ENCODE results near the gene HBB. TPM values are rescaled to one million over a fixed set of nuclear protein-coding genes. Genes with fewer than 3 reads are reported as not detected.

The HBB gene
- 158 TPM for total RNA-seq (2013)
- 100 to 1,000 TPM in 2 of 3 donors, 1 to 10 TPM in 1; 3.0 to 298 (median 278) TPM for polyA plus RNA-seq
- 7.5 and 28.2 TPM in 2 replicates for polyA minus RNA-seq
- 0 to 5.5 (median 0.59) reads per million in 11 experiments for total RNA-seq

GRCh38 chr11:5226732-5227310 lies at the start of gene HBB:
TSS of gene HBB (minus strand) at chr11:5227071. CDS start at chr11:5227021, 50 bp downstream.
- Histone ChIP-seq H3K27me3 (ENCODE audit: control insufficient read depth in 2 of 2, insufficient read depth in 2 of 2, low read length in 2 of 2) (no peaks in the 10 kb centered on the region), H3K79me2 (ENCODE audit: insufficient read depth, low read length) (no peaks in the 10 kb centered on the region), H3K9me3 (replicated peaks in 1 of 2; ENCODE audit: control insufficient read depth in 1 of 2, insufficient read depth in 1 of 2, low read length in 2 of 2) (no peaks in the 10 kb centered on the region), H3K4me3 (replicated peaks in 1 of 3; ENCODE audit: low read depth in 2 of 3, low read length in 3 of 3) (no peak within 1 kb of the TSS), H4K20me1 (ENCODE audit: insufficient read depth, low read length) (no peaks in the 10 kb centered on the region), H3K27ac (ENCODE audit: low read depth in 1 of 2, low read length in 2 of 2) (no peak within 1 kb of the TSS), H3K4me2 (replicated peaks; ENCODE audit: extremely low read depth, low read length, poor library complexity, severe bottlenecking) (no peak within 1 kb of the TSS), H2AFZ (ENCODE audit: insufficient read depth, low read depth, low read length, poor library complexity, severe bottlenecking) (no peak within 1 kb of the TSS), H3K4me1 (ENCODE audit: control insufficient read depth in 1 of 2, insufficient read depth in 2 of 2, low read length in 2 of 2) (no peaks in the 10 kb centered on the region), H3K9ac (ENCODE audit: insufficient read depth, low read length, poor library complexity, severe bottlenecking) (no peak within 1 kb of the TSS), H3K36me3 (replicated peaks in 1 of 2; ENCODE audit: control insufficient read depth in 1 of 2, insufficient read depth in 2 of 2, low read length in 2 of 2) (no peaks in the 10 kb centered on the region)
- Mint-ChIP-seq H3K4me3 (no peak within 1 kb of the TSS), H3K36me3 (no peaks in the 10 kb centered on the region), H3K27ac (no peak within 1 kb of the TSS), H3K4me1 (no peaks in the 10 kb centered on the region), H3K27me3 (ENCODE audit: low read depth in 3 of 3) (peaks cover 0 to under 1% (median 0%) of the 10 kb centered on the region in 3 donors), H3K9me3 (peaks cover 0 to 6% (median 3%) of the 10 kb centered on the region in 7 donors)
- no peak for TF ChIP-seq CTCF (IDR thresholded peaks at IDR 0.05)
- DNase-seq, result no peak
- intact Hi-C loops (cut with micrococcal nuclease), result no loop called here
- 100% methylated on average over 1 of the region's 3 CpGs for WGBS (ENCODE audit: insufficient coverage)

GRCh38 chr11:5275369-5276110 lies 48.7 kb upstream of the HBB start:
- Histone ChIP-seq H3K79me2 (ENCODE audit: insufficient read depth, low read length) (no peaks in the 10 kb centered on the region), H3K27me3 (ENCODE audit: control insufficient read depth in 2 of 2, insufficient read depth in 2 of 2, low read length in 2 of 2) (no peaks in the 10 kb centered on the region), H2AFZ (ENCODE audit: insufficient read depth, low read depth, low read length, poor library complexity, severe bottlenecking) (no peak overlapping the region), H3K4me1 (ENCODE audit: control insufficient read depth in 1 of 2, insufficient read depth in 2 of 2, low read length in 2 of 2) (peaks cover 0 to 1% of the 10 kb centered on the region in 2 donors), H3K27ac (ENCODE audit: low read depth in 1 of 2, low read length in 2 of 2) (no peak overlapping the region), H4K20me1 (ENCODE audit: insufficient read depth, low read length) (no peaks in the 10 kb centered on the region), H3K9ac (ENCODE audit: insufficient read depth, low read length, poor library complexity, severe bottlenecking) (no peak overlapping the region), H3K4me2 (replicated peaks; ENCODE audit: extremely low read depth, low read length, poor library complexity, severe bottlenecking) (no peak overlapping the region), H3K4me3 (replicated peaks in 1 of 3; ENCODE audit: low read depth in 2 of 3, low read length in 3 of 3) (no peak overlapping the region), H3K36me3 (replicated peaks in 1 of 2; ENCODE audit: control insufficient read depth in 1 of 2, insufficient read depth in 2 of 2, low read length in 2 of 2) (no peaks in the 10 kb centered on the region), H3K9me3 (replicated peaks in 1 of 2; ENCODE audit: control insufficient read depth in 1 of 2, insufficient read depth in 1 of 2, low read length in 2 of 2) (no peaks in the 10 kb centered on the region)
- H3K9me3 Mint-ChIP-seq, result peaks cover 0 to 2% (median 0%) of the 10 kb centered on the region in 7 donors
- no peaks in the 10 kb centered on the region for H3K36me3 Mint-ChIP-seq
- H3K27me3 Mint-ChIP-seq (ENCODE audit: low read depth in 3 of 3), result no peaks in the 10 kb centered on the region
- no peak overlapping the region for H3K4me3 Mint-ChIP-seq
- intact Hi-C loops (cut with micrococcal nuclease), result no loop called here
- 67% methylated on average over 1 of the region's 6 CpGs for WGBS (ENCODE audit: insufficient coverage)
- no peak for TF ChIP-seq CTCF (IDR thresholded peaks at IDR 0.05)
- no peak overlapping the region for H3K27ac Mint-ChIP-seq
- no peak for DNase-seq
- peaks cover under 1% of the 10 kb centered on the region for H3K4me1 Mint-ChIP-seq
